GM12873 (cell line): Measurements from ENCODE around the gene MYO1F.

ENCODE experiments used
- CTCF ChIP-seq: IDR thresholded peaks from 2 replicates; pipeline ENCODE4 v1.5.1; 2012; ENCODE audit warnings: low read depth, mild to moderate bottlenecking, moderate library complexity, low read length, control low read depth; ENCODE audit not compliant: insufficient read depth; ENCODE audit errors: missing control alignments

MYO1F gene

GRCh38 chr19:8609279-8610040, 32.2 kb upstream of the MYO1F start:
- TF ChIP-seq CTCF, result no peak

GRCh38 chr19:8608941-8609278, 31.7 kb upstream of the MYO1F start:
- TF ChIP-seq CTCF, result no peak

GRCh38 chr19:8607386-8607785, 30.1 kb upstream of the MYO1F start:
- no peak for TF ChIP-seq CTCF

GRCh38 chr19:8605514-8605913, 28.3 kb upstream of the MYO1F start:
- no peak for TF ChIP-seq CTCF

GRCh38 chr19:8601796-8602195, 24.6 kb upstream of the MYO1F start:
- no peak for TF ChIP-seq CTCF

- TF ChIP-seq CTCF, result no peak
Measured at GRCh38 chr19:8600816-8601215, 23.6 kb upstream of the MYO1F start.

GRCh38 chr19:8600064-8600463, 22.8 kb upstream of the MYO1F start:
- no peak for TF ChIP-seq CTCF
